GM12891 (cell line): ENCODE results near the gene NAA16.

Experiments
- PAX5 ChIP-seq: IDR thresholded peaks from 2 replicates; pipeline ENCODE4 v1.6.1; 2011; ENCODE audit warnings: low read length, moderate library complexity, mild to moderate bottlenecking; ENCODE audit not compliant: insufficient read depth, severe bottlenecking
- POLR2A ChIP-seq: IDR thresholded peaks from 2 replicates; pipeline ENCODE4 v1.6.1; 2011; ENCODE audit warnings: low read depth, low read length, control low read depth
- POLR2AphosphoS5 ChIP-seq: IDR thresholded peaks from 2 replicates; pipeline ENCODE4 v1.6.1; 2011; ENCODE audit warnings: low read depth, low read length, control low read depth
- POU2F2 ChIP-seq: IDR thresholded peaks from 2 replicates; pipeline ENCODE4 v1.6.1; 2011; ENCODE audit warnings: low read depth, mild to moderate bottlenecking, control low read depth, low read length, moderate library complexity
- SPI1 ChIP-seq: IDR thresholded peaks from 2 replicates; pipeline ENCODE4 v1.6.1; 2011; ENCODE audit warnings: low read depth, low read length, control low read depth
- TAF1 ChIP-seq: IDR thresholded peaks from 2 replicates; pipeline ENCODE4 v1.6.1; 2011; ENCODE audit warnings: low read depth, low read length, control low read depth

DNA sequence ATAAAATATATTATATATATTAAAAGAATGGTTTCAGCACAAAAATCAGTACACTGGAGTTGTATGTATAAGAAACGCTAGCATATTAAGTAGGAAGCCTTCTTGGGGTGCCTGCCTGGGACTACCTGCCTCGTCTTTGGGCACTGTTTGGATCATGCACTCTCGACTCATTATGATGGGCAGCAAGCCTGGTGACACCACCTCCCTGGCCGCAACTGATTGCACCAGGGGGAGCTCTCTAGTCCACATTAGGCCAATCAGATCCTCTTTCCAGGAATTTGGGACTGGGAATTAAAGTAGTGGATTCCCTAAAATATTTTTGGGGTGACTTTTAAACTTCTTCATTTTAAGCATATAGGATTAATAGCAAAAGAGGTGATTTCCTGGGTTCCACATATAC lies 90.3 kb downstream of the NAA16 start:
- no peak for TF ChIP-seq POLR2A
- TF ChIP-seq TAF1, result no peak
- no peak for TF ChIP-seq POLR2AphosphoS5
- TF ChIP-seq PAX5, result no peak
- no peak for TF ChIP-seq POU2F2
- TF ChIP-seq SPI1, result no peak
